Neuron (in vitro differentiated cells): Measurements from ENCODE around the gene KLHDC8A.
"Not testable (repeated sequence)": the region's sequence is repeated elsewhere in the genome, so short reads cannot be mapped to it uniquely, and the experiment has no call there.

Experiments used
- H2AFZ ChIP-seq: one replicate; pipeline ENCODE4 v1.6.1; 2013; ENCODE audit warnings: low read depth, mild to moderate bottlenecking, inconsistent platforms, low read length, moderate library complexity
- H3K27me3 ChIP-seq: one replicate; pipeline ENCODE4 v1.6.1; 2013; ENCODE audit warnings: low read length; ENCODE audit not compliant: insufficient read depth
- H3K36me3 ChIP-seq: one replicate; pipeline ENCODE4 v1.6.1; 2013; ENCODE audit warnings: low read length; ENCODE audit not compliant: insufficient read depth
- H3K4me1 ChIP-seq: one replicate; pipeline ENCODE4 v1.6.1; 2013; ENCODE audit warnings: low read length; ENCODE audit not compliant: insufficient read depth
- H3K4me3 ChIP-seq: 2 replicates; pipeline ENCODE4 v1.5.1; 2013; ENCODE audit warnings: mild to moderate bottlenecking, low read length, moderate library complexity
- H3K9me3 ChIP-seq: one replicate; pipeline ENCODE4 v1.6.1; 2013; ENCODE audit warnings: low read length

KLHDC8A gene

DNA sequence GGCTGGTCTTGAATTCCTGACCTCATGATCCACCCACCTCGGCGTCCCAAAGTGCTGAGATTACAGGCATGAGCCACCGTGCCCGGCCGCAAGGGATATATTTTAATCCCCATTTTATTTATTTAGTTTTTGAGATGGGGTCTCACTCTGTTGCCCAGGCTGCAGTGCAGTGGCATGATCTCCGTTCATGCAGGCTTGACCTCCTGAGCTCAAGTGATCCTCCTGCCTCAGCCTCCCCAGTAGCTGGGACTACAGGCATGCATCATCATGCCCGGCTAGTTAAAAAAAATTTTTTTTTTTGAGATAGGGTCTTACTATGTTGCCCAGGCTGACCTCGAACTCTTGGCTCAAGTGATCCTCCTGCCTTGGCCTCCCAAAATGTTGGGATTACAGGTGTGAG is 8.4 kb upstream of the KLHDC8A start:
- H2AFZ ChIP-seq, H3K27me3 ChIP-seq, H3K4me3 ChIP-seq, H3K36me3 ChIP-seq, H3K9me3 ChIP-seq: not testable (repeated sequence)
- H3K4me1 ChIP-seq, result peaks cover 11% of the 10 kb centered on the region

DNA sequence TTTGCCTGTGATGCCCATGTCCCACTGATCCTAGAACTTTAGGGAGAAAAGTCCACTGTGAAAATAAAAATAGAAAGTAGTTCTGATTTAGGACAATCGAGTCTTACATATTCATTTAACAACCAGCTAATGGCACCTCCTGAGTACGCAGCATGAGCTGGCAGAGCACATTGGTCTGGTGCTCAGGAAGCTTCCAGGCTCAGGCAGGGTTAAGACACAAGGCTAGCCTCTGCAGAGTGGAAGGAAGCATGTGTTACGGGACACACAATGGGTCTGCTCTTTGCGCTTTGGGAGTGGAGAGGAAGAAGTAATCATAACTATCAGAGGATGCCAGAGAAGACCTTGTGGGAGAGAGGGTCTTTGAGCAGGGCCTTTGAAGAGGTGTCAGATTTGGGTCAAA is 4.2 kb upstream of the KLHDC8A start:
- H3K9me3 ChIP-seq, result no peaks in the 10 kb centered on the region
- no peak overlapping the region for H3K4me3 ChIP-seq
- no peaks in the 10 kb centered on the region for H3K27me3 ChIP-seq
- no peaks in the 10 kb centered on the region for H3K36me3 ChIP-seq
- H3K4me1 ChIP-seq, result peaks cover 25% of the 10 kb centered on the region
- no peak overlapping the region for H2AFZ ChIP-seq

DNA sequence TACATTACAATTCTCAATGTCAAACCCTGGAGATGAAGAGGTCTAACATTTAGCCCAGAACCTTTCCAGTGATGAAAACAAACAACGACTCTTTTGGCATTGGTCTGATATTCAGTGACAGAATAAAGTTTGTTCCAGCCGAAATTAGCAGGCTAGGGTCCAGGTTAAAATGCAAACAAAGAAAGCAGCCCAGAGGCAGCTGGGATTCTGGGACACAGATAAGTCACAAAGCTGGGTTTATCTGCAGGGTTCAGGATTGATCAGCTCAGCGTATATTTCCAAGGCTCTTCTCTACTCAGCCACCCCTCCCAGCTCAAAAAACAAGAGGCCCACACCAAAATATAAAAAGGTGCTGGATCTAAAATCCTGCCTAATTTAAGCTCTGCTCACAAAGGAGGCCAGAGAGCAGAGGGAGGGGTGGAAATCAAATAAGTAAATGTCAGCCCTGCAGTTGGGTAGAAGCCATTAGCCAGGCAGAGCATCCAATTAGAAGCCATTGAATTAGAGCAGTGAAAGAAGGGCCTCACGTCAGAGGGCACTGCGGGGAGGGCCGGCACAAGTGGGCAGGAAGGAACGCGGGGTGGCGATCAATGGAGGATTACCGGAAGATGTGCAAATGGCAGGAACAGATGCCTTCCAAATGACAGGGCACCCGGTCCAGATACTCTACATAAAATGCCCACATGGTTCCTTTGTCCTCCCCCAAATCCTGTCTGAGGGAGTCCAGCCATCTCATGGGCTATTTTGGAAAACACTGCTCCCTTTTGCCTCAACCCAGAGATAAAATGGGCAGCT is 3.2 kb upstream of the KLHDC8A start:
- no peaks in the 10 kb centered on the region for H3K27me3 ChIP-seq
- H3K9me3 ChIP-seq, result no peaks in the 10 kb centered on the region
- H3K4me1 ChIP-seq, result peaks cover 30% of the 10 kb centered on the region
- H3K36me3 ChIP-seq, result no peaks in the 10 kb centered on the region
- H2AFZ ChIP-seq, result peak overlapping the region; percentile 46
- no peak overlapping the region for H3K4me3 ChIP-seq

DNA sequence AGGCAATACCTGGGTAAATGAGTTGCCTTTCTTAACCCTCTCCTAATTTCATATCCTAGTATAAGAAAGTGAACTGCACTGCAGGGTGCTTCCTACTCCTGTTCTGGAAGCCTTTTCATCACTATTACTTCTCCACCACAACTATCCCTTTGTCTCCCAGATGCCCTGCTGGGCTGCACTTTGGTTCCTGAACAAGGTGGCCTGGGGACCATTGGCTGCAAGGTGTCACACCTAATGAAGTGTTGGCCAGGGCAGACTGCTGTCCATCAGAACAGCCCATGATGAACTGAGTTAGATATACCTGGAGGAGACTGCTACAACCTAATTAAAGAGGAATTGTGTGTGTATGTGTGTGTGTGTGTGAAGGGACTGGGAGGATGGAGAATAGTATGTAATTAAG is 1.9 kb upstream of the KLHDC8A start:
- H3K27me3 ChIP-seq, result no peaks in the 10 kb centered on the region

DNA sequence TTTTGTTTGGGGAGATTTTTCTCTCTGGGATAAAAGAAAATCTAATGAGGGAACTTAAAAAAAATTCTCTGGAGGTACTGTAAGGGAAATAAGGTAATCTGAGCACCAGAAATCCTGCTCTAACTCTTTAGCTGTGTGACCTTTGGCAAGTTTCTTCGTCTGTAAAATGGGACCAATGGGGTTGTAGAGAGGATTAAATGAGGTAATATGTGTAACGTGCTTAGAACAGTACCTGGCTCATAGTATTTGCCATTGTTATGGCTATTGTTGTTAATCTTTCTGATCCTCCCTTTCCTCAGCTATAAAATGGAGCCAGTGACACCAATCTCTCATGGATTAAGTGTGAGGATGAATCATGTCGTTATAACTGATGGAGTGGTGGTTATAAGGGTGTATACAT is 845 bp upstream of the KLHDC8A start:
- peaks cover 47% of the 10 kb centered on the region for H3K4me1 ChIP-seq
- no peak overlapping the region for H2AFZ ChIP-seq
- H3K36me3 ChIP-seq, result no peaks in the 10 kb centered on the region
- H3K9me3 ChIP-seq, result no peaks in the 10 kb centered on the region
- no peak overlapping the region for H3K4me3 ChIP-seq
- H3K27me3 ChIP-seq, result no peaks in the 10 kb centered on the region

More for the DNA sequence above, 1.9 kb upstream of the KLHDC8A start:
- H3K4me1 ChIP-seq, result peaks cover 42% of the 10 kb centered on the region
- H3K9me3 ChIP-seq, result no peaks in the 10 kb centered on the region
- no peak overlapping the region for H2AFZ ChIP-seq
- no peaks in the 10 kb centered on the region for H3K36me3 ChIP-seq
- no peak overlapping the region for H3K4me3 ChIP-seq

DNA sequence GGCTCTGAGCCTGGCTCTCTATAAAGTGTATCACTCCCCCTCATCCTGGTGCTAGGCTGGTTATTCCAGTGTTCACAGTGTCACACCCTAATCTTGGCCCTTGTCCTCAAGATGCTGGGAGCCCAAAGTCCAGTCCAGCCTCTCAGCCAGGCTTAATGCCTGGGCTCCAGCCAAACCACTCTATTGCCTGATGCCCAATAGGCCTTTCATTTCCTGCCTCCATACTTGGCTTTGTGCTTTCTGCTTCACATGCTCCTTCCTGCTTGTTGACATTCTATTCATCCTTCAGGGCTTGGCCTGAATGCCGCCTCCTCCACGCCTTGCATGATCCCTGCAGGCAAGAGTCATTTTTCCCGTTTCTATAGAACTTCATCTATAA is 1.7 kb downstream of the KLHDC8A start:
- Histone ChIP-seq H2AFZ (no peak overlapping the region), H3K9me3 (no peaks in the 10 kb centered on the region), H3K4me1 (peaks cover 64% of the 10 kb centered on the region), H3K36me3 (no peaks in the 10 kb centered on the region), H3K4me3 (no peak overlapping the region), H3K27me3 (no peaks in the 10 kb centered on the region)

DNA sequence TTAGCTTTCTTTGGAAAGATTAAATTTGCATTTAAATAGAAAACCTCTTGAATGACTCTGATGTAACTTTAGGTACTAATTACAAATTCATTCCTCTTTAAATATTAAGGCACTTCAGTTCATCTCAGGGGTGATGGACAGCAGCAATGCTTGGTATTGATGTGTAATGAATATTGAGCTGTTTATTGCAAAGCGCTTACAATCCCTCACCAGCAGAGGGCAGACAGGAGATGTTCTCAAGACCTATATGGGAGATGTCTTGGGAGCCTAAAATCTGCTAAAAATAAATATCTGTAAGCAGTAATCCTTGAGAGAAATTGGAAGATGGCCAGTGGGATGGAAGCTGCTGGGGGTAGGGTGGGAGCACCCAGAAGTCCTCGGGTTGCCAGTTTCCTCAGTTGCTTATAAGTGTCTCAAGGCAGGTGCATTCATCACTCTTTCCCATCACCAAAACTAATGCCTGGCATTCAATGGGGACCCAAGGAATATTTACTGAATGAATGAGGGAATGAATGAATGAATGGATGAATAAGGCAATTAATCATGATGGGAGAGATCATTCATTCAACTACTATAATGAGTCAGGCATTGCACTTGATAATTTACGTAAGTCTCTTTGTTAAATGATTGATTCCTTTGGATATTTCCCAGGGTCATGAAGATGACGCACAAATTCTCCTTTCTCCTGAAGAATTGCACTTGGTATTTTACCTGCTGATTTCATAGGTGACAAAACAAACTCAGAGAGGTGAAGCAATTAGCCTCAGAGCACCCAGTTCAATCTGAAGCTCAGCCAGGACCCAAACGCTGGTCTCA is 2.3 kb downstream of the KLHDC8A start:
- Histone ChIP-seq H3K4me3 (no peak overlapping the region), H3K36me3 (no peaks in the 10 kb centered on the region), H3K4me1 (peaks cover 66% of the 10 kb centered on the region), H3K9me3 (no peaks in the 10 kb centered on the region), H3K27me3 (no peaks in the 10 kb centered on the region), H2AFZ (no peak overlapping the region)

DNA sequence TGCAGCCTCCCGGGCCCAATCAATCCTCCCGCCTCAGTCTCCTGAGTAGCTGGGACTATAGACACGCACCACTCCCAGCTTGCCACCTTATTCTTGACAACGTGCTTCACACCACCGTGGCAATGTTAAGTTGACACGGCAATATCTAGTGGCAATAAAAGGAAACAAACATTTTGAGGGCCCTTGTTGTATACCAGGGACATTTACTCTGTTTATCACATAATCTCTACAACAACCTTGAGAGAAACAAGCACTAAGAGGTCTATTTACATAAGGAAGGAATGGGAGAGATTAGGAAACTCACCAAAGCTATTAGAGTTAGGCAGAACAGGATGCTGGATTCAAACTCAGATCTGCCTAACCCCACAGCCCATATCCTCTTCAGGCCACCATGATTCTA is 3.1 kb downstream of the KLHDC8A start:
- H3K9me3 ChIP-seq, result no peaks in the 10 kb centered on the region
- no peak overlapping the region for H3K4me3 ChIP-seq
- H3K27me3 ChIP-seq, result no peaks in the 10 kb centered on the region
- H2AFZ ChIP-seq, result no peak overlapping the region
- H3K36me3 ChIP-seq, result no peaks in the 10 kb centered on the region
- H3K4me1 ChIP-seq, result peaks cover 70% of the 10 kb centered on the region

DNA sequence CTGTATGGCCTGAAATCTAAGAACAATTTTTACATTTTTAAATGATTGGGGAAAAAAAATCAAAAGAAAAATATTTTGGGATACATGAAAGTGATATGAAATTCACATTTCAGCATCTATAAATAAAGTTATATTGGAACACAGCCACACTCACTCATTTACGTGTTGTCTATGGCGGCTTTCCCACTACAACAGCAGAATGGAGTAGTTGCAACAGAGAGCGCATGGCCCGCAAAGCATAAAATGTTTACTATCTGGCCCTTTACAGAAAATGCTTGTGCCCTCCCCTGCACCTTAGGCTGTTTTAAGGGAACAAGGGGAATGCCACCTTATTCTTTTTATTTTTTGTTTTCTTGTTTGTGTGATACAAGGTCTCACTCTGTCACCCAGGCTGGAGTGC is 3.5 kb downstream of the KLHDC8A start:
- Histone ChIP-seq H3K9me3 (no peaks in the 10 kb centered on the region), H3K27me3 (no peaks in the 10 kb centered on the region), H3K4me1 (peaks cover 70% of the 10 kb centered on the region), H3K36me3 (no peaks in the 10 kb centered on the region), H3K4me3 (no peak overlapping the region), H2AFZ (no peak overlapping the region)

DNA sequence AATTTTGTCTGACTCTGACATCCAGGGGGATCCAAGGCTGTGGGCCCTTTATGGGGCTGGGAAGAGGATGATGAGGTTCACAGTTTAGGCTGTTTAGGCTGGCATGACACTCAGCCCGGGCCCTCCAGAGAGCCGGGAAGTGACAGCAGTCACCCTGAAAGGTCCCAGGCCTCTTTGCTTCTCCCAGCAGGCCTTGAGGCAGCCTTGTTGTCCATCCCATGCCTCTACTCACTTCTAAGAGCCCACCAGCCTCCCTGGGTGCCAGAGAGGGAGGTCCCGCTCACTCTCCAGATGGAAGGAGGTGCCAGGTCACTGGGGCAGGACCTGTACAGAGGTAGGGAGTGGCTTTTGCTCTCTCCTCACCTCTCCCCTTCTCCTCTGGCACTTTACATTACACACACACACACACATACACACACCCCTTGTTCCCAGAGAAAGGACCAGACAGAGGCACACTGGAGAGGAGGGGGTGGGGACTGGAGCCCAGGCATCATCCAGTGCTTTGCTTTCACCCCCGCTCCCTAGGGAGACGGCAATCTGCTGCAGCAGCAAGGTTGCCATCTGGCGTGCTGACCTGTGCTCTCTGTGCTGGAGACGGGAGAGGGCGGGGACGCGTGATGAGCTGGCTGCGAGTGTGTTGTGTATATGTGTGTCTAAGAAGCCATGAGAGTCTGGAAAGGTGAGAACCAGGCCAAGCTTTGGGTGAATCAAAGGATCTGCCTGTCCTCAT is 4.6 kb downstream of the KLHDC8A start:
- Histone ChIP-seq H2AFZ (no peak overlapping the region), H3K36me3 (no peaks in the 10 kb centered on the region), H3K4me3 (no peak overlapping the region), H3K27me3 (no peaks in the 10 kb centered on the region), H3K4me1 (peaks cover 67% of the 10 kb centered on the region), H3K9me3 (no peaks in the 10 kb centered on the region)

DNA sequence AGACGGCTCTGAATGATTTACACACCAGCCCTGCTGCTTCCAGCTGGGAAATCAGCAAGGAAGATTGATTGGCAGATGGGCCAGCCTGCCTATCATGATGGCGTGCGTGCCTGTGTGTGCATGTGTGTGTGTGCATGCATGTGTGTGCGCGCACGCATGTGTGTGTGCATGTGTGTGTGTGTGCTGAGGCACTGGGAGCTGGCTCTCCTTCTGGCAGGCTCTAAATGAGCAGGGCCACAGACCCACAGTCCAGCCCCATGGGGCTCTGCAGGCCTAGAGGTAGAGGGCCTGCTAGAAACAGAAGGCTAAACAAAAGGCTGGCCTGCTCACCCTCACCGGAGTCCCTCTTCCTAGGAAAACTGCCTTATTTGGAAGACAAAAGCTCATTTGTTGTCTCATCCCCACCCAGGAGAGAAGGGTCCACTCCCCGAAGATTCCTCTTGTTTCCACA is 6.0 kb downstream of the KLHDC8A start:
- H2AFZ ChIP-seq, result no peak overlapping the region
- no peaks in the 10 kb centered on the region for H3K36me3 ChIP-seq
- no peak overlapping the region for H3K4me3 ChIP-seq
- no peaks in the 10 kb centered on the region for H3K9me3 ChIP-seq
- no peaks in the 10 kb centered on the region for H3K27me3 ChIP-seq
- H3K4me1 ChIP-seq, result peaks cover 54% of the 10 kb centered on the region

DNA sequence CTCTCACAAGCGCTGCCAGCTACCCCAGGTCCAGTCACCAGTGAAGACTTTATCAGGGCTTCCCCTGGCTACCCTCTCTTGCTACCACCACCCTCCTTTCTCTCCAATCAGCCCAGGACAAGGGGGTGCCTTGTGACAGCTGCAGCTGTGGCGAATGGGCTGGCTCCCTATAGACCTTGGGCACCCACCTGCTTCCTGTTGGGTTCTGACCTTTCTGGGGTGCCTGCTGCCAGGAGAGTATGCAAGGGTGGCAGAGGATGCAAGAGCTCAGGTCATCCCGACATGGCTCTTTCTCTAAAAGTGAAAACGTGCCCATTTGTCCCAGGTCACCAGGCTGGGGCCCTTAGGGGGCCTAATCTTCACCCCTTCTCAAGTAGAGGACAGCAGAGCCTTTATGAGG is 6.6 kb downstream of the KLHDC8A start:
- Histone ChIP-seq H3K36me3 (no peaks in the 10 kb centered on the region), H3K27me3 (no peaks in the 10 kb centered on the region), H3K9me3 (no peaks in the 10 kb centered on the region), H3K4me3 (no peak overlapping the region), H3K4me1 (peaks cover 48% of the 10 kb centered on the region), H2AFZ (no peak overlapping the region)
